Karpas-422 (cell line): ENCODE measurements around the gene RBBP4. TPM values are rescaled to one million over a fixed set of nuclear protein-coding genes. Genes with fewer than 3 reads are reported as not detected.

Experiments used
- DNase-seq: peaks from one replicate; pipeline ENCODE4 v3.0.0-alpha.2; 2015
- H2AFZ ChIP-seq: fragments of 200-600 bp; sonication (generic); 2 replicates; pipeline ENCODE4 v1.6.1; 2014; ENCODE audit warnings: antibody characterized with exemption, low read length, mixed read lengths
- H3K27ac ChIP-seq: fragments of 200-600 bp; sonication (generic); 2 replicates; pipeline ENCODE4 v1.5.1; 2014; ENCODE audit warnings: mild to moderate bottlenecking, low read length, moderate library complexity
- H3K27me3 ChIP-seq: fragments of 200-600 bp; sonication (generic); 2 replicates; pipeline ENCODE4 v1.6.1; 2014; ENCODE audit warnings: low read length, mixed read lengths
- H3K36me3 ChIP-seq: fragments of 200-600 bp; sonication (generic); 2 replicates; pipeline ENCODE4 v1.6.1; 2014; ENCODE audit warnings: low read length, mixed read lengths; ENCODE audit not compliant: insufficient read depth
- H3K4me1 ChIP-seq: fragments of 200-600 bp; sonication (generic); 2 replicates; pipeline ENCODE4 v1.6.1; 2014; ENCODE audit warnings: mild to moderate bottlenecking, low read length, mixed read lengths
- H3K4me2 ChIP-seq: fragments of 200-600 bp; sonication (generic); 2 replicates; pipeline ENCODE4 v1.6.1; 2014; ENCODE audit warnings: low read length, low read depth, mild to moderate bottlenecking; ENCODE audit not compliant: poor library complexity, severe bottlenecking
- H3K4me3 ChIP-seq: fragments of 200-600 bp; sonication (generic); 2 replicates; pipeline ENCODE4 v1.5.1; 2014; ENCODE audit warnings: mild to moderate bottlenecking, antibody characterized with exemption, low read length, mixed read lengths
- H3K79me2 ChIP-seq: fragments of 200-600 bp; sonication (generic); 2 replicates; pipeline ENCODE4 v1.6.1; 2014; ENCODE audit warnings: mild to moderate bottlenecking, low read length, mixed read lengths
- H3K9ac ChIP-seq: fragments of 200-600 bp; sonication (generic); 2 replicates; pipeline ENCODE4 v1.6.0; 2014; ENCODE audit warnings: low read length
- H3K9me2 ChIP-seq: fragments of 200-600 bp; sonication (generic), shearing (Covaris generic); replicated peaks from 2 replicates; pipeline ENCODE4 v1.6.0; 2014; ENCODE audit warnings: mild to moderate bottlenecking, low read length, moderate library complexity; ENCODE audit not compliant: insufficient read depth
- H3K9me3 ChIP-seq: fragments of 300-700, 200-600 bp; sonication (generic); 2 replicates; pipeline ENCODE4 v1.6.1; 2014; ENCODE audit warnings: low read length, mixed read lengths
- H4K20me1 ChIP-seq: fragments of 200-600 bp; sonication (generic); 2 replicates; pipeline ENCODE4 v1.6.1; 2014; ENCODE audit warnings: mild to moderate bottlenecking, antibody characterized with exemption, low read length, low read depth; ENCODE audit not compliant: insufficient read depth
- total RNA-seq: library from RNA; depleted of rRNA; stranded (reverse); fragments of >200 nt; shearing (Covaris generic); gene quantifications from 2 replicates; pipeline ENCODE4 v1.2.3, GENCODE V29; 2014; ENCODE audit warnings: low replicate concordance; rRNA removed

Gene RBBP4
- 204 and 258 TPM in 2 replicates for total RNA-seq

DNA sequence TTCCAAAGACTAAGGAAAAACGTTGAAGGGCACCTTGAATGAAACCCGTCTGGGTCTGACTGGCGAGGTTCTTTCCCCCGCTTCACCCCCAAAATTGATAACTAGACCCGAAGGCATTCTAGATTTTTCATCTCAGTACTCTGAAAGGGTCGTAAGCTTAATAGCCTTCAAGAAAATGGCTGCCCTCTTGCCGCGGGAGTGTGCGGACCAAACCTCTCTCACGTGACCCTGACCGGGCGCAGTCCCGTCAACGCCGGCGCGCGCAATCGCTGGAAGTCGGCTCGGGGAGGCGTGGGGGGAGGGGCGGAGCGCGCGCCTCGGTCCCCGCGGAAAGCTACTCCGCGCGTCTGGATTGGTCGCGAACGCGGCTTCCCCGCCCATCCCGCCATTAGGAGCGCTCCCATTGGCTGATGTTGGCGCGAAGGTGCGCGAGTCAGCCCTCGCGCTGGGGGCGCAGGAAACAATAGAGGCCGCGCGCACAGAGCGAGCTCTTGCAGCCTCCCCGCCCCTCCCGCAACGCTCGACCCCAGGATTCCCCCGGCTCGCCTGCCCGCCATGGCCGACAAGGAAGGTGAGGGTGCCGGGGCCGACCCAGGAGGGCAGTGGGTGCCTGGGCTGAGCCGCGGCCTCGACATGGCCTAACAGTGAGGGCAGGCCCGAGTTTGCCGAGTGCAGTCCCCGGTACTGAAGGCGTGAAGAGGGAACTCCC, at the start of gene RBBP4:
Gene RBBP4, plus strand, starts transcription at position 457 of the 709 bp plus-strand sequence. Its CDS starts 99 bp downstream, at position 556.
- DNase-seq: peak; percentile 99
- H2AFZ ChIP-seq: no peak within 1 kb of the TSS
- peaks cover 18% of the 10 kb centered on the region for H4K20me1 ChIP-seq
- no peaks in the 10 kb centered on the region for H3K9me2 ChIP-seq
- no peaks in the 10 kb centered on the region for H3K27me3 ChIP-seq
- H3K4me2 ChIP-seq: peak within 1 kb of the TSS; percentile 98
- H3K79me2 ChIP-seq: peaks cover 75% of the 10 kb centered on the region
- H3K4me3 ChIP-seq: peak within 1 kb of the TSS; percentile 97
- peaks cover 40% of the 10 kb centered on the region for H3K36me3 ChIP-seq
- peak within 1 kb of the TSS; percentile 100 for H3K27ac ChIP-seq
- no peaks in the 10 kb centered on the region for H3K9me3 ChIP-seq
- H3K9ac ChIP-seq: peak within 1 kb of the TSS; percentile 99
- peaks cover 53% of the 10 kb centered on the region for H3K4me1 ChIP-seq

DNA sequence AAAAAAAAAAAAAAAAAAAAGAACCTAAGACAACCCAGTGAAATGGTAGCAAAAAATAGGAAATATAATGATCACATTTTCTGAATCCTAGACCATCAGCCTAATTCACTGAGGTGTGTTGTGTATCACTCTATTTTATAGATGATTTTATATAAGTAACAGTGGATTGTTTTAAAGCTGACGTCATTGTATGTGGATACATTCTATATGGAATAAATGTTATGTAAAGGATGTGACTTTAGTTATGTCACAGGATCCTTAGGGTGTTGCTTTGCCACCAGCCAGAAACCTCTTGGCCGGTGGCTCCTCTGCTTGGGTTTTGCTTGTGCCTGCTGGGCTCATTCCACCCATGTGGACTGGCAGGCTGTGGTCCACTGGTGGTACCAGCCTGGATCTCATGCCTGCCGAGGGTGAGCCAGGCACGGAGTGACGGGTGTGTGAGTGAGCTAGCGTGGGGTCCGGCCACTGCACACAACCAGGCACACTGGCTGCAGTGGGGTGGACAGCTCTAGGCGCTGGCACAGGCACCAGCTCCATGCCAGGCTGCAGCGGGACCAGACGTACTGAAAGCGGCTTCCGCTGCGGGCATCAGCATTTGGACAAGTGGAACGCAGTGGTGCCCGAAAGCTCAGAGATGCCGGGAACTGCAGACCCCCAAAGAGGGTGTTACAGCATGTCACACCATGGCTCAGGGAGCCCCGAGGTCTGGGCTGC, 45.1 kb upstream of the RBBP4 start:
- H3K9me3 ChIP-seq: no peaks in the 10 kb centered on the region
- H3K4me3 ChIP-seq: no peak overlapping the region
- no peaks in the 10 kb centered on the region for H3K36me3 ChIP-seq
- H3K27ac ChIP-seq: no peak overlapping the region
- H3K79me2 ChIP-seq: no peaks in the 10 kb centered on the region
- no peak for DNase-seq
- H3K9me2 ChIP-seq: no peaks in the 10 kb centered on the region
- H3K9ac ChIP-seq: no peak overlapping the region
- no peaks in the 10 kb centered on the region for H4K20me1 ChIP-seq
- H3K27me3 ChIP-seq: no peaks in the 10 kb centered on the region
- no peak overlapping the region for H2AFZ ChIP-seq
- H3K4me2 ChIP-seq: no peak overlapping the region
- 0 out of 2 replicates have a peak, but pooled peaks cover 3% of the 10 kb centered on the region for H3K4me1 ChIP-seq

DNA sequence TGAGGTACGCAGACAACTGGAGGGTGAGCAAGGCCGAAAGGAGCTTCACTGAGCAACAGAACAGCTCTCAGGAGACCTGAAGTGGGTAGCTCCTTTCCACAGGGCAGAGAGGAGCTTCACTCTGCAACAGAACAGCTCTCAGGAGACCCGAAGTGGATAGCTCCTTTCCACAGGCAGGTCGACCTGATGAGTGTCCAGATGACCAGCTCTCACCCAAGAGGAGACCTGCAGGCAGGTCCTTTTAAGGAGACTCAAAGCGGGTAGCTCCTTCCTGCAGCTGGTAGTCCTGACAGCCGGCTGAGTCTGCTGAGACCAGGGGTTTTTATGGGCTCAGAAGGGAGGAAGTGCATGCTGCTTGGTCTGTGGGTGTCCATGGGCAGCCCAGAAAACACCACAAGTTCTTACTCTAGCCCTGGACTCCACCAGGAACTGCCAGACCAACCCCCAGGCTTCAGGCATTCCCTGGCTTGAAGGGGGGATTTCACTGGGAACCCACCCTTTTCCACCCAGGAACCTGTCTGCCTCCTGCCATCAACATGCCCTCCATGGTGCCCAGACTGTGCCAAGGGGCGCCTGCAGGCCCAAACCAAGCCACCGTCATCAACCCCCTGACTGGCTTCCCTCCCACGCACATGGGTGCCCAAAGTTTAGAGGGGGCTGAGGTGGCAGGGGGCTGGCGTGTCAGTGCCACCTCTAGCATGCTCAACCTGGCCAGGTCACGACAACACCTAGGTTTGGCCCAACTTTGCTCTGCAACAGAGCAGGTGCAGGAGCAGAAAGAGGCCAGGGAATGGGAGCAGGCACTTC, 44.2 kb upstream of the RBBP4 start:
- Histone ChIP-seq H3K9me3 (no peaks in the 10 kb centered on the region), H3K27ac (no peak overlapping the region), H3K4me2 (no peak overlapping the region), H3K4me1 (0 out of 2 replicates have a peak, but pooled peaks cover 3% of the 10 kb centered on the region), H3K4me3 (no peak overlapping the region), H3K36me3 (no peaks in the 10 kb centered on the region), H3K9me2 (no peaks in the 10 kb centered on the region), H3K9ac (no peak overlapping the region), H3K79me2 (no peaks in the 10 kb centered on the region), H3K27me3 (no peaks in the 10 kb centered on the region), H4K20me1 (no peaks in the 10 kb centered on the region), H2AFZ (no peak overlapping the region)
- DNase-seq: no peak

DNA sequence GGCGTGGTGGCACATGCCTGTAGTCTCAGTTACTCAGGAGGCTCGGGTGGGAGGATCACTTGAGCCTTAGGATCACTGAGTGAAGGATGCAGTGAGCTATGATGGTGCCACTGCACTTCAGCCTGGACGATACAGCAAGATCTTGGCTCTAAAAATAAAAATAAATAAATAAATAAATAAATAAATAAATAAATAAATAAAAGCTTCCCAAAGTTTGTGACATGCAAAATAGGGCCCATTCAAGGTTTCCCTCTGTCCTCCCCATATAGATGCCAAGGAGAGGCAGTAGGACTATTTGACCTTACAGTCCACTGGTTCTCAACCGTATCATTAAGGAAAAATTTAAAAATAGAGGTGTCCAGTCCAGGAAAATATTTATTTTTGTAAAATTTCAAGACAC, 41.8 kb upstream of the RBBP4 start:
- Histone ChIP-seq H2AFZ (no peak overlapping the region), H4K20me1 (no peaks in the 10 kb centered on the region), H3K9me3 (no peaks in the 10 kb centered on the region), H3K4me2 (no peak overlapping the region), H3K4me3 (no peak overlapping the region), H3K36me3 (no peaks in the 10 kb centered on the region), H3K9me2 (no peaks in the 10 kb centered on the region), H3K27me3 (no peaks in the 10 kb centered on the region), H3K79me2 (no peaks in the 10 kb centered on the region), H3K27ac (no peak overlapping the region), H3K4me1 (0 out of 2 replicates have a peak, but pooled peaks cover 3% of the 10 kb centered on the region), H3K9ac (no peak overlapping the region)
- DNase-seq: no peak

DNA sequence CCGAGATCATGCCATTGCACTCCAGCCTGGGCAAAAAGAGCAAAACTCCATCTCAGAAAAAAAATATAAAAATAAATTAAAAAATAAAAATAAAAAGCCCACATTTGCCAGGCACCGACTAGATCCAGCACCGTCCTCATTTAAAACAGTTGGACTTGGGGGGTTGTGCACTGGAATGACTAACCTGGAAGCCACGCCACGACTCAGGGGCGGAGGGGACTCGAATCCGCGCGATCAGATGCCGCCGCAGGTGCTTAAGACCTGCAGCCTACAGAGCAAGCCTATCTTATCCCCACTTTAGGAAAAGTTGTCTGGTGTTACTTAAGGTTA, 39.2 kb upstream of the RBBP4 start:
- H3K27me3 ChIP-seq: no peaks in the 10 kb centered on the region
- no peaks in the 10 kb centered on the region for H3K79me2 ChIP-seq
- no peak overlapping the region for H3K27ac ChIP-seq
- H3K9me2 ChIP-seq: no peaks in the 10 kb centered on the region
- H2AFZ ChIP-seq: no peak overlapping the region
- H3K4me1 ChIP-seq: 0 out of 2 replicates have a peak, but pooled peaks cover 3% of the 10 kb centered on the region
- no peak overlapping the region for H3K4me3 ChIP-seq
- no peaks in the 10 kb centered on the region for H3K36me3 ChIP-seq
- no peak overlapping the region for H3K9ac ChIP-seq
- H4K20me1 ChIP-seq: no peaks in the 10 kb centered on the region
- H3K9me3 ChIP-seq: no peaks in the 10 kb centered on the region
- no peak for DNase-seq
- no peak overlapping the region for H3K4me2 ChIP-seq

DNA sequence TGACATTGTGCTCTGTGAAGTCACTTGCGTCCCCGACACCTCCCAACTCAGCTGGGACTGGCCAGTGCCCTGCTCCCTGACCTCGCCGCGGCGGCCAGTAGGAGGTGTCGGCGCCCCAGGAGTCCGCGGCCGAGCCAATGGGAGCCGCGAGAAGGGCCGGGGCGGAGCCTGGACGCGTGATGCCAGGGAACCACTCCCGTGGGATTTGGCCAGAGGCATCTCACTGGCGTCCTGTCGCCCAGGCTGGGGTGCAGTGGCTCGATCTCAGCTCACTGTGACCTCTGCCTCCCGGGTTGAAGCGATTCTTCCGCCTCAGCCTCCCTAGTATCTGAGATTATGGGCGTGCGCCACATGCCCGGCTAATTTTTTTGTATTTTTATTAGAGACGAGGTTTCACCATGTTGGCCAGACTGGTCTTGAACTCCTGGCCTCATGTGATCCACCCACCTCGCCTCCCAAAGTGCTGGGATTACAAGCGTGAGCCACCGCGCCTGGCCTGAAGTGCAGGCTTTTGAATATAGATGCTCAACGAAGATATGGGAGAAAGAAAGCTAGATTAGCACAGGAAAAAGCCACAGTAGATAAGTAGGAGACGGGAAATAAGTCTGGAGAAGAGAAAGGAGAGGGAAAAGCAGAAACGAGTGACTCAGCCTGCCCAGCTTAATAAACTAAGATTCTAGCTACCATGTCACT, 38.7 kb upstream of the RBBP4 start:
- no peaks in the 10 kb centered on the region for H3K27me3 ChIP-seq
- no peaks in the 10 kb centered on the region for H3K36me3 ChIP-seq
- 0 out of 2 replicates have a peak, but pooled peaks cover 3% of the 10 kb centered on the region for H3K4me1 ChIP-seq
- no peak overlapping the region for H3K4me3 ChIP-seq
- no peaks in the 10 kb centered on the region for H4K20me1 ChIP-seq
- no peak overlapping the region for H3K9ac ChIP-seq
- no peak for DNase-seq
- no peak overlapping the region for H2AFZ ChIP-seq
- H3K4me2 ChIP-seq: no peak overlapping the region
- no peaks in the 10 kb centered on the region for H3K9me2 ChIP-seq
- H3K27ac ChIP-seq: no peak overlapping the region
- H3K79me2 ChIP-seq: no peaks in the 10 kb centered on the region
- H3K9me3 ChIP-seq: no peaks in the 10 kb centered on the region

DNA sequence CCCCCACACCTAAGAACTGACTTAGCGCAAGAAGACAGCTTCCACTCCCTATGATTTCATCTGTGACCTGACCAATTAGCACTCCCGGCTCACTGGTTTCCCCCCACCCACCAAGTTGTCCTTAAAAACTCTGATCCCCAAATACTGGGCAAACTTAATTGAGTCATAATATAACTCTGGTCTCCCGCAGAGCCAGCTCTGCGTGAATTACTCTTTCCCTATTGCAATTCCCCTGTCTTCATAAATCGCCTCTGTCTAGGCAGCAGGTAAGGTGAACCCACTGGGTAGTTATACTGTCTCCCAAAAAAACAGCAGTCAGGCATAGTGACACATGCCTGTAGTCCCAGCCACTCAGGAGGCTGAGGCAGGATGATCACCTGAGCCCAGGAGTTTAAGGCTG, 37.5 kb upstream of the RBBP4 start:
- Histone ChIP-seq H3K9ac (no peak overlapping the region), H3K4me2 (no peak overlapping the region)

More for the DNA sequence above, 37.5 kb upstream of the RBBP4 start:
- Histone ChIP-seq H3K4me3 (no peak overlapping the region), H3K27me3 (no peaks in the 10 kb centered on the region), H3K4me1 (0 out of 2 replicates have a peak, but pooled peaks cover 3% of the 10 kb centered on the region), H3K79me2 (no peaks in the 10 kb centered on the region), H2AFZ (no peak overlapping the region), H3K9me2 (no peaks in the 10 kb centered on the region), H4K20me1 (no peaks in the 10 kb centered on the region), H3K36me3 (no peaks in the 10 kb centered on the region), H3K27ac (no peak overlapping the region), H3K9me3 (no peaks in the 10 kb centered on the region)
- no peak for DNase-seq
